Left forelimb (tissue), 1 donor: ENCODE results near the gene ARHGAP18.
A peak's percentile ranks its signal among the peaks of the same experiment; 100 is the strongest.

Experiments used
- DNase-seq: peaks from one replicate; pipeline ENCODE4 v3.0.0-alpha.2; 2018; ENCODE audit warnings: low spot score

Gene ARHGAP18

GRCh38 chr6:129709769-129710449 lies at the start of gene ARHGAP18:
Gene ARHGAP18, minus strand, starts transcription at chr6:129710177. Its CDS starts 41 bp downstream, at chr6:129710136.
- peak; percentile 91 for DNase-seq

DNA sequence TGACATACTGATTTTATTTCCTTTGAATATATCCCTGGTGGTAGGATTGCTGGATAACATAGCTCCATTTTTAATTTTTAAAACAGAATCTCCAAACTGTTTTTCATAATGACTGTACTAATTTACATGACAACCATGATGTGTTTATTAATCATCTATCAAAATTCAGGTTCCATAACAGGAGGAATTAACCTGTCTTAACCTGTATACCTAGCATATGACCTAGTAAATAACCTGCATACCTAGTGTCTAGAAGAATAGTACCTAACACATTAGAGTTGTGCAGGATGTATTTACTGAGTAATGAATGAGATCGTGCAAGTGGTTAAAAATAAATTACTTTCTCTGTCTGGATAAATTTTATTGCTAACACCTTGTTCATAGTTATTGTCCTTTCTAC lies 45.8 kb upstream of the ARHGAP18 start:
- DNase-seq: no peak

DNA sequence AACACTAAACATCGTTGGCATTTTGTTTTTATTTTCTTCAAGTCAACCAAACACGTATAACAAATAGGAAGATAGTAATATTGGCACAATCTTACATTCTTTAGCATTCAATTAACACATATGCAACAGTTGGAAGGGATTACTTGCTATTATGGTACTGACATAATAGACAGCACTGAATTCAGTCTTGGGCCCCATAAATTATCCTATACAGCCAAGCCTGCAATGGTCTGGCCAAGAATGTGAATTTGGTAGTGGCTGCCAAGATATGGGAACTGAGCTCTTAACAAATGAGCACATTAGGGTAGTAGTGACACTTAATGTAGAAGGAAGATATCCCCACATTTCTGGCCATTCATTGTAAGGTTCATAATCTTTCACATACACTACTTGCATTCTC lies 44.8 kb upstream of the ARHGAP18 start:
- DNase-seq: no peak

GRCh38 chr6:129753422-129753821 lies 43.4 kb upstream of the ARHGAP18 start:
- no peak for DNase-seq

GRCh38 chr6:129751384-129751783 lies 41.4 kb upstream of the ARHGAP18 start:
- DNase-seq: no peak

- no peak for DNase-seq
Measured at GRCh38 chr6:129750360-129750759, 40.4 kb upstream of the ARHGAP18 start.

DNA sequence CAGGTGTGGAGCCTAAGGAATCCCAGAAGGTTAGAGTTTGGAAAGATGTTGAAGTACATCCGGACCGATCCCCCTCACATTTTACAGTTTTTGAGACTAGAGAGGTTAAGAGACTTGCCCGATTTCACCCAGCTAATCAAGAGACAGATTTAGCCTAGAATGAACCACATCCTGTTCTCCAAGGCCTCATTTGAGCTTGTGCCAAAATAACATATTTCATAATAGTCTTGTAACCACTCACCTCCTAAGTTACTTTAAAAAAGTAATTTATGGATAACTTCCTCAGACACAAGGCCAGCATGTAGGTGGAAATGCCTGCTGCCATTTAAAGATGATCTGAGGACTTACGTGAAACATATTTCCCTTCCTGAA lies 39.8 kb upstream of the ARHGAP18 start:
- DNase-seq: no peak

GRCh38 chr6:129748901-129749748 lies 39.1 kb upstream of the ARHGAP18 start:
- DNase-seq: no peak

DNA sequence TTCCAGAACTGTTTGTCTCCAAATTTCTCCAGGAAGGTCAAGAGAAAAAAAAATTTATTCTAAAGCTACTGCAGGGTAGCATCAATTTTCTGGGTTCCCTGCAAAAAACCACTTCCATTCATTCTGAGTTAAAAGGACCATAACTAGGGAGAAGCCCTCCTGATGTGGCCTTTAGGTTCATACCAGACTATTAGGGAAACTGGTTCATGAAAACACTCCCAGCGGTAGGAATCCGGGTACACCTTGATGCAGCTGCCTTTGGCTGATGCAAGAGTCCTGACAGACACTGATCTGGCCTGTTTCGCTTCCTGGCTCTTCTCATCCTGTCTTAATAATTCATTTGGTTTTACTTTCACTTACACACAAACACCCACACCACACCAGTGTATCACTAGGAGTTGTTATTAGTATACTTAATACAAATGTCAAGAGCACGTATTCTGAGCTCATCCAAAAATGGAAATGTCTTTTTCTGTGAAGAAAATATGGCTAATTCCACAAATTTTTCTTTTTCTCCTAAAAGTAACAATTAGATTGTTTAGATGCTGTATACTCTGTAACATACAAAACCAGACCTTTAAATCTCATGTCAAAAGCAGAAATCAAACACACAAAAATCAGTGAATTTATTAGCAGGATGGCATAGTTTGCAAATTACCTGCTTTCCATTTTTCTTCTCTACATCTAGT lies 38.4 kb upstream of the ARHGAP18 start:
- no peak for DNase-seq

GRCh38 chr6:129747588-129748112 lies 37.7 kb upstream of the ARHGAP18 start:
- DNase-seq: no peak

DNA sequence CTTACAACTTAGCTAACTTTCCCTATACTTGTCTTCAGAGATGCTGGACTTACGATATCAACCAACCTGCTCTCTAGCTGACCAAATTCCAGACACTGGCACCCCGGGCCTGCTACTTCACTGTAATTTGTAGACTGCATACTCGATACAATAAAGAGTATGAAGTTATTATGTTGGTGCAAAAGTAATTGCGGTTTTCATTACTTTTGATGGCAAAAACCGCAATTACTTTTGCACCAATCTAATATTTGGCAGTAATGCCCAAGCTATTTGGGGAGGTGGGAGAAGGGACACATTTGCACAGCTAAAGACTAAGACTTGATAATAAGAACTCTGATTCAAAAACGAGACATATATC lies 34.9 kb upstream of the ARHGAP18 start:
- DNase-seq: no peak

GRCh38 chr6:129744201-129744879 lies 34.4 kb upstream of the ARHGAP18 start:
- DNase-seq: no peak

DNA sequence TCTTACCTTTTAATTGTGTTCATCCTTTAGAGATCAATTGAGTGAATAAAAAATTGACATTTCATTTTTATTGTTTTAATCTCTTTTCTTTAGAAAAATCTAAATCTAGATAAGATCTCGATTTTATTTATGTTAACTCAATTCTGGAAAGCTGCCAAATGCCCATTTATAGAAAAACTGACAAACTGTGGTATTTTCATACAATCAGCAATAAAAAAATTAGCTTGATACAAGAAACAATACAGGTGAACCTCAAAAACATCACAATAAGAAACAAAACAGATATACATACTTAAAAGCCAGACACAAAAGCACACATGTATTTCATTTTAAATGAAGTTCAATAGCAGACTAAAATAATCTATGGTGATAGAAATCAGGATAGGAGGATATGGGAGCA lies 30.0 kb upstream of the ARHGAP18 start:
- DNase-seq: no peak

DNA sequence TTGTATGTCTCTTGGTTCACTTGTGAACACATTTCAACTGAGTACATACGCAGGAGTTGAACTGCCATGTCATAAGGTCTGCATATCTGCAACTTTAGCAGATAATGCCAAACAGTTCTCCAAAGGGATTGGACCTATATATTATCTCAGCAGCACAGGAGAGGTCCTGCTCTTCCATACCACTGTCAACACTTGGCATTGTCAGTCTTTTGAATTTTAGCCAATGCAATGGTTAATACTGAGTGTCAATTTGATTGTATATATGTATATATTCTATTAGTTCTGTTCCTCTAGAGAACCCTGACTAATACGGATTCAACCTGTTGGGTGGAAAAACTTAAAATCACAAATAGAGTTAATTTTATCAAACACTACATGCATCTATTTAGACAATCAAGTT lies 26.1 kb upstream of the ARHGAP18 start:
- DNase-seq: no peak

- no peak for DNase-seq
Measured at GRCh38 chr6:129733290-129733689, 23.3 kb upstream of the ARHGAP18 start.

GRCh38 chr6:129732542-129732941 lies 22.6 kb upstream of the ARHGAP18 start:
- DNase-seq: no peak

- no peak for DNase-seq
Measured at GRCh38 chr6:129732034-129732433, 22.1 kb upstream of the ARHGAP18 start.

DNA sequence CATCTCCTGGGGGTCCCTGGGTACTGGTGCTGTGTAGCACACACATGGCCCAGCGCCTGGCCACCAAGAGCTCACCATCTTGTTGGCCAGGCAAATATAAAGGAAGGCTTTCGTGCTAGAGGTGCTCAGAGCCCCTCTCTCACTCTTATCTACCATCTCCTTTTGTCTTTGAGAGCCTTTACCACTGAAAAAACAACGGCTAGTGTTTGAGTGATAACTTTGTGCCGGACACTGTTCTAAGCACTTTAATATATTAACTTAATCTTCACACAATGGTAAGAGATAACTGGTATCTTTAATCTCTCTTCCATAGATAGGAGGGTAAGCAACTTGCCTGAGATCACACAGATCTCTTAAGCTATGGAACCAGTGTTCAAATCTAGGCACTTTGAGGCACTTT lies 21.5 kb upstream of the ARHGAP18 start:
- DNase-seq: no peak

DNA sequence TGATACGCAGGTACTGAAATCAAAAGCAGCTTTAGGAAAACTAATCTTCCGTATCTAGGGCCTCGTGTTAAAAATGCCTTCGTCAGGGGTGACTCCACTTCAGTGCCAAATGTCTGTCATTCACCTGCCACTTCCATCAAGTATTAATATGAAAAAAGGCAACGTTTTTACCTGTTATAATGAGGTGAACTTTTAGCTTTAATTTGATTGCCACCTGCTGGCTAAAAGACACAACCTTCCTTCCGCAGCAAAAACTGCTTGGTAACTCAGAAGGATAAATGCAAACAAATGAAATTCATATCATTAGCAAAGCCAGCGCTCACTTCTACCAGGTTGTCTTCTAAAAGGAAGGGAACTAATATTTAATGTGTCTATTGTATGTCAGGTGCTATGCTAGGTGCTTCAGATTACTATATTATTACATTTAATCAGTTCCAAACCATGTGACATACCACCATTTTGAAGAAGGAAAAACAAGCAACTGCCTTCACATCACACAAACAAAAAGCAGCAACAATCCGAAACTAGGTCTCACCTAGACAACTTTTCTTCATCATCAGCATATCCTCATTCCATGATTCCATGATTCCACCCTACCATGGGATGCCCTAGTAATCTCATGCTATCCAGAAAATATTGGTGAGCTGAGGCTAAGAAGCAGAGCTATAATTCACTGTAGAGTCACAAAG lies 20.6 kb upstream of the ARHGAP18 start:
- DNase-seq: no peak

DNA sequence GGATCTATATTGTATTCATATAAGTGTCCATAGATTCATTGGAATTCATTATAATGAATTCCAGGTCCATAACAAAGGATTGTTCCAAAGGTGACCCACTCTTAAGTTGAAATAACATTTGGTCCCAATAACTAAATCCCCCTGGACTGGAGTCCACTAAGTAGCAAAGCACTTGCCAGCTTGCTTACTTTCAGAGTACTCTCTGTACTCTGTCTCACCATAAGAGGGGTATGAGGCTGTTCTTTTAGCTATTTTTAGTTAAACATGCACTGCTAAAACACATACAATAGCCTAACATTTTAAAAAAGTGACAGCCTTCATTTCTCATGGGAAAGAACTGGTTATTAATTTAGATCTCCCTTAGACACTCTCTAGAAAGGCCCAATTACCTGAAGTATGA lies 16.7 kb upstream of the ARHGAP18 start:
- no peak for DNase-seq

DNA sequence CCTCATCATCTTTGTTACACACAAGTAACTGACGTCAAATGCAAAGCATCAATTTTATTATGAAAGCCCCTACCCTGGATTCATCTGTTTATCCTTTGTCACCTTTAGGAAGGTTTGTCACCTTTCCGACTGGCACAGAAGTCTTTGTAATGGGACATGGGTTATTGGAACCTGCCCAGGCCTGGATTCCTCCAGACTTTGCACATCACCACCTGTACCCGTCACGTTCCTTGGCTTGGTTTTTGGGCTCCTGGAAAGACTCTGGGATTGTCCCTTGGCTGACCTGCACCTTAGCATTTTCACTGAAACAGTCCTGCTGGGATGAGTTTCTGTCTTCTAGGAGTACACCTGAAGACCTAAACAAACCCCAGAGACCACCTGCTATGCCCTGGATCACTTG lies 15.4 kb upstream of the ARHGAP18 start:
- no peak for DNase-seq

DNA sequence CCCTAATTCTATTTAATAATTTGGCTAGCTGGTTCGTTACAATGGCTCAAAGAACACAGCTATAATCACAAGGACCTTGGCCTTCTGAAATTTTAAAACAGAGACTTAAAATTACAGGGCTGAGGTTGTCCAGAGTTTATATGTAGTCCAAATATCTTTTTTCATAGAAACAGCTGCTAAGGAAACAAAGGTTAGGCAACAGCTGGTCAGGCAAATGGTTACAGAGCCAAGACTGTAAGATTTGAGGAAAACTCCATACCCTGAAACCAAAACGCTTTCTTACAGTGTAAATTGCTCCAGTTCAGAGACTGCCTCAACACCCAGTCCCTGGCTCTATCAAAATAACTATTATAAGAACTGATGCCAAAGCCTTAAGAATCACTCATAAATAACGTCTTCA lies 9.7 kb upstream of the ARHGAP18 start:
- no peak for DNase-seq
